ENCODE data around the gene KRT81. TPM values are rescaled to one million over a fixed set of nuclear protein-coding genes. Genes with fewer than 3 reads are reported as not detected.

The KRT81 gene
- total and polyA plus RNA-seq, 4 donors, result 0.45 to 2.9 TPM; not detected in 2

DNA sequence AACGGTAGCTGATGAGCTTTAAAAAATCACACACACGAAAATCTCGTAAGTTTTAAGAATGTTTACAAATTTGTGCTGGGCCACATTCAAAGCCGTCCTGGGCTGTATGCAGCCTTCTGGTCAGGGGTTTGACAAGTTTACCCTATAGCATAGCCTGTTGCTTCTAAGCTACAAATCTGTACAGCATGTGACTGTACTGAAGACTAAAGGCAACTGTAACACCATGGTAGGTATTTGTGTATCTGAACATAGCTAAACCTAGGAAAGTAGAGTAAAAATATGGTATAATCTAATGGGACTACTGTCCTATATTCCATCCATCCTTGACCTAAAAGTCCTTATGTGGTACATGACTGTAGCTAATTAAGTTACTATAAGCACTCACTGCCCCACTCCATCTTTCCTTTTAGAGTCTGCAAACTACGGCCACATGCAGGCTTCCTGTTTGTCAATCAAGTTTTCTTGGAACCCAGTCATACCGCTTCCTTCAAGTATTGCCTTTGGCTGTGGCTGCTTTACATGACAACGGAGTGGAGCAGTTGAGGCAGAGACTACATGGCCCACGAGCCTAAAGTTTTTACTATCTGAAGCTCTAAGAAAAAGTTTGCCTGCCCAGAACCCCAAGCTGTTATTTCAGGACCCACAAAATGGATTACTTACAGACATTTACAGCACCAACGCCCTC is 39.8 kb downstream of the KRT81 start:
- Histone ChIP-seq H3K36me3 (ENCODE audit: control insufficient read depth in 1 of 2, insufficient read depth in 2 of 2, low read length in 1 of 2) (no peaks in the 10 kb centered on the region), H3K9me3 (ENCODE audit: control insufficient read depth, low read length) (no peaks in the 10 kb centered on the region), H3K4me3 (ENCODE audit: low read length in 2 of 2) (no peak overlapping the region), H3K27ac (ENCODE audit: low read depth in 1 of 2, low read length in 2 of 2) (no peak overlapping the region), H3K4me1 (ENCODE audit: control insufficient read depth in 1 of 2, insufficient read depth in 2 of 2, low read length in 2 of 2) (no peaks in the 10 kb centered on the region), H3K27me3 (ENCODE audit: control insufficient read depth in 1 of 2, insufficient read depth in 2 of 2, low read length in 1 of 2) (no peaks in the 10 kb centered on the region)
- DNase-seq, result peak in 1 of 2 donors; percentile 1
- ATAC-seq (ENCODE audit: low FRiP score), result no peak
- WGBS, 2 donors, result 60 to 70% methylated on average over 9 of the region's 9 CpGs
- intact Hi-C loops (cut with DNase I), result no loop called here

- Histone ChIP-seq H3K4me1 (ENCODE audit: control insufficient read depth in 1 of 2, insufficient read depth in 2 of 2, low read length in 2 of 2) (no peaks in the 10 kb centered on the region), H3K27me3 (ENCODE audit: control insufficient read depth in 1 of 2, insufficient read depth in 2 of 2, low read length in 1 of 2) (no peaks in the 10 kb centered on the region), H3K9me3 (ENCODE audit: control insufficient read depth, low read length) (no peaks in the 10 kb centered on the region), H3K36me3 (ENCODE audit: control insufficient read depth in 1 of 2, insufficient read depth in 2 of 2, low read length in 1 of 2) (no peaks in the 10 kb centered on the region), H3K4me3 (ENCODE audit: low read length in 2 of 2) (no peak overlapping the region), H3K27ac (ENCODE audit: low read depth in 1 of 2, low read length in 2 of 2) (no peak overlapping the region)
- WGBS, 2 donors, result 83 to 85% methylated on average over 37 to 52 of the region's 52 CpGs
- ATAC-seq (ENCODE audit: low FRiP score), result no peak
- intact Hi-C loops (cut with DNase I), result no loop called here
- DNase-seq, result peak in 1 of 2 donors; percentile 68
Observed at GRCh38 chr12:52250048-52250990, 41.0 kb downstream of the KRT81 start.

DNA sequence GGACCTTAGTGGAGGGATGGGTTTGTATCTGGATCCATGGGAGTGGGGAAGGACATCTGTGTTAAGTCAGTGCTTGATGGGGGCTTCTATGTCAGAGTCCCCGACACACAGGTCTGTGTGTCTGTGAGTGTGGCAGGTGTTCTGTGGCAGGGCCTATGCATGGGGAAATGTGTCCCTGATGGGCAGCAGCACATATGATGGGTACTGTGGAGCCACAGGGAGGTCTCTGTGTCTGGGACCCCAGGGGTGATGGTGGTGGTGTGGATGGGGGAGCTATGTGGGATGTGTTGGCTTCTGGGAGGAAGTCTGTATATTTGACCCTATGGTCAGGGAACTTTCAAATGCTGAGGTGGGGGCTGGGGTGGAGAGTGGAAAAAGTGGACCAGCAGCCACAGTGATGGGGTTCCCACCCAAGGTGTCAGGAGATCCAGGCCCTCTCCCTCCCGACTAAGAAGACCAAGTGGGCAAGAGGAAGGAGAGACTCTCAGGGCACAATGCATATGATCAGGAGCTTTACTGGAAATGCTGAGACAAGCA is 41.8 kb downstream of the KRT81 start:
- H3K36me3 ChIP-seq (ENCODE audit: control insufficient read depth in 1 of 2, insufficient read depth in 2 of 2, low read length in 1 of 2), result no peaks in the 10 kb centered on the region
- no peak overlapping the region for H3K4me3 ChIP-seq (ENCODE audit: low read length in 2 of 2)
- no peaks in the 10 kb centered on the region for H3K4me1 ChIP-seq (ENCODE audit: control insufficient read depth in 1 of 2, insufficient read depth in 2 of 2, low read length in 2 of 2)
- peak overlapping the region in 1 of 2 donors; percentile 65 for H3K27ac ChIP-seq (ENCODE audit: low read depth in 1 of 2, low read length in 2 of 2)
- H3K9me3 ChIP-seq (ENCODE audit: control insufficient read depth, low read length), result no peaks in the 10 kb centered on the region
- DNase-seq (no peak), ATAC-seq (ENCODE audit: low FRiP score) (no peak)
- WGBS, 2 donors, result 82 to 83% methylated on average over 2 of the region's 2 CpGs
- H3K27me3 ChIP-seq (ENCODE audit: control insufficient read depth in 1 of 2, insufficient read depth in 2 of 2, low read length in 1 of 2), result no peaks in the 10 kb centered on the region
- intact Hi-C loops (cut with DNase I), result no loop called here

- WGBS, 2 donors, result 59 to 62% methylated on average over 18 of the region's 18 CpGs
- Histone ChIP-seq H3K36me3 (ENCODE audit: control insufficient read depth in 1 of 2, insufficient read depth in 2 of 2, low read length in 1 of 2) (no peaks in the 10 kb centered on the region), H3K27ac (ENCODE audit: low read depth in 1 of 2, low read length in 2 of 2) (peak overlapping the region; percentile 16 to 73), H3K9me3 (ENCODE audit: control insufficient read depth, low read length) (no peaks in the 10 kb centered on the region), H3K27me3 (ENCODE audit: control insufficient read depth in 1 of 2, insufficient read depth in 2 of 2, low read length in 1 of 2) (no peaks in the 10 kb centered on the region), H3K4me3 (ENCODE audit: low read length in 2 of 2) (no peak overlapping the region), H3K4me1 (ENCODE audit: control insufficient read depth in 1 of 2, insufficient read depth in 2 of 2, low read length in 2 of 2) (no peaks in the 10 kb centered on the region)
- ATAC-seq (ENCODE audit: low FRiP score) (peak; percentile 51), DNase-seq (peak; percentile 91 to 92)
- intact Hi-C loops (cut with DNase I), result no loop called here
Observed at GRCh38 chr12:52248541-52249461, 42.5 kb downstream of the KRT81 start.

- H3K4me3 ChIP-seq (ENCODE audit: low read length in 2 of 2), result no peak overlapping the region
- ATAC-seq (ENCODE audit: low FRiP score) (no peak), DNase-seq (no peak)
- no peaks in the 10 kb centered on the region for H3K27me3 ChIP-seq (ENCODE audit: control insufficient read depth in 1 of 2, insufficient read depth in 2 of 2, low read length in 1 of 2)
- intact Hi-C loops (cut with DNase I), result no loop called here
- 74 to 80% methylated on average over 10 of the region's 10 CpGs for WGBS, 2 donors
- H3K36me3 ChIP-seq (ENCODE audit: control insufficient read depth in 1 of 2, insufficient read depth in 2 of 2, low read length in 1 of 2), result no peaks in the 10 kb centered on the region
- H3K4me1 ChIP-seq (ENCODE audit: control insufficient read depth in 1 of 2, insufficient read depth in 2 of 2, low read length in 2 of 2), result no peaks in the 10 kb centered on the region
- H3K27ac ChIP-seq (ENCODE audit: low read depth in 1 of 2, low read length in 2 of 2), result peak overlapping the region; percentile 16 to 73
- H3K9me3 ChIP-seq (ENCODE audit: control insufficient read depth, low read length), result no peaks in the 10 kb centered on the region
Observed at GRCh38 chr12:52247622-52248540, 43.5 kb downstream of the KRT81 start.

DNA sequence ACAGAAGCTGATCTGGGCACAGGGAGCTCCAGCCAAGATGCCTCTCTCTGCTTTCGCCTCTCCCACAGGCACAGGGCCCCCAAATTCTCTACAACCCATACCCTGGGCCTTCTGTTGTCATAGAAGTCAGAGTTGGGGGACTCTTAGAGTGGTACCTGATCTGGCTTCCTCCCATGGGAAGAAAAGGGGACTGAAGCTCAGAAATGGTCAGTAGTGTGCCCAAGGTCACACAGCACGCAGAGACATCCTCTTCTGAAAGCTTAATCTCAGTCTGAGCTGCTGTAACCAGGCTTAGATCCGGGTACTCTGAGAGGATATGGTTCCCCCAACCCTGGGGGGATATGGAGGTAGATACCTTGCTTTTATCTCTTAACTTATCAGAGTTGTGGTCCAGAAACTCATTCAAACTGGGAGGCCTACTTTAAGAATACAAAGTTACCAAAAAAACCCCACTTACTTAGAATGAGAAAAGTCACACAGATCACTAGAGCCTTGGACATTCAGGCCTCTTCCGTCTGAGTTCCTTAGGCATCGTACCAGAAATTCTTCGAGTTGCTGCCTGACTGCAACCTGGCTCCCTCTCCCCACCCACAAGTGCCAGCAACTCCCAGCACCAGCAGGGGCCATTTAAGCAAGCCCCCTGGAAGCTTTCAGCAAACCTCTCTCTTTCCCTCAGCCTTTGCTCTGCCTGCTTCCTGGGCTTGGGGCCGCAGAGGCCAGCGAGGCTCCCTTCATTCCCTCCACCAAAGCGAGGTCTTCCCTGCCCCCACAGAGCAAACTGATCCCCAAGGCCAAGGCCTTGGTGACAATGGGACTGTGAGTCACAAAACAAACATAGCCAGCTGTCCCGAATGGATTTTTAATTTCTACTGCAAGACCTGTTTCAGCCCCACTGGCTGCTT is 44.4 kb downstream of the KRT81 start:
- Histone ChIP-seq H3K27me3 (ENCODE audit: control insufficient read depth in 1 of 2, insufficient read depth in 2 of 2, low read length in 1 of 2) (no peaks in the 10 kb centered on the region), H3K9me3 (ENCODE audit: control insufficient read depth, low read length) (no peaks in the 10 kb centered on the region), H3K4me1 (ENCODE audit: control insufficient read depth in 1 of 2, insufficient read depth in 2 of 2, low read length in 2 of 2) (no peaks in the 10 kb centered on the region), H3K36me3 (ENCODE audit: control insufficient read depth in 1 of 2, insufficient read depth in 2 of 2, low read length in 1 of 2) (no peaks in the 10 kb centered on the region), H3K27ac (ENCODE audit: low read depth in 1 of 2, low read length in 2 of 2) (peak overlapping the region; percentile 45 to 83), H3K4me3 (ENCODE audit: low read length in 2 of 2) (no peak overlapping the region)
- WGBS, 2 donors, result 42 to 44% methylated on average over 10 of the region's 10 CpGs
- intact Hi-C loops (cut with DNase I), result no loop called here
- ATAC-seq (ENCODE audit: low FRiP score), result no peak
- DNase-seq, result no peak

DNA sequence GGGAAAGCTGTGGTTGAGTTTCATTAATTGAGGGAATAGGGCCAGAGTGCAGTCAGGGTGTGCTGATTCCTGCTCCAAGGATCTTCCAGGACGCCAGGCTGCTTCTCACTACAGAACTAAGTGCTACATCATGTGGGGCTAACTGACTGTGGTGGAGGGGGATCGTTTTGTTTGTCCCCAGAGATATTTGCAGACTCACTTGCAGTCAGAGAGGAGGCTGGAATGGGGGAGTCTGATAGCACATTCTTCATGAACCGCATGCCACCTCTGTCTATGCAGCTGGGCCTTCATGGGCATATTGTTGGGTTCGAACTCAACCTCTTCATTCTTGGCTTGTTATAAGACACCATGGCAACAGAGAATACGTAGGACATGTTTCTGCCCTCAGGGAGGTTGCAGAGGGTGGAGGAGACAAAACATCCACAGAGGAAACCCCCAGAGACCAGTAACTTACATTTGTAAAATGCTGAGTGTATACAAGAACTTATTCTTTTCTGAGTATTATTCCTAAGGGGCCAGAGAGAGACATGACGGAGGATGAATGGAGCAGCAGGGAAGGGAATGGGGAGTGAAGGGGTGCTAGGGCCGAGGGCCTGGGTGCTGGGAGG is 45.3 kb downstream of the KRT81 start:
- ATAC-seq (ENCODE audit: low FRiP score) (no peak), DNase-seq (no peak)
- no peaks in the 10 kb centered on the region for H3K4me1 ChIP-seq (ENCODE audit: control insufficient read depth in 1 of 2, insufficient read depth in 2 of 2, low read length in 2 of 2)
- no peaks in the 10 kb centered on the region for H3K9me3 ChIP-seq (ENCODE audit: control insufficient read depth, low read length)
- H3K4me3 ChIP-seq (ENCODE audit: low read length in 2 of 2), result no peak overlapping the region
- intact Hi-C loops (cut with DNase I), result loop anchor here in 1 of 2 donors (2.0 kb wide), 1 partner anchor 35 kb away; no protein-coding TSS in a partner anchor
- H3K27ac ChIP-seq (ENCODE audit: low read depth in 1 of 2, low read length in 2 of 2), result peak overlapping the region in 1 of 2 donors; percentile 83
- H3K36me3 ChIP-seq (ENCODE audit: control insufficient read depth in 1 of 2, insufficient read depth in 2 of 2, low read length in 1 of 2), result no peaks in the 10 kb centered on the region
- WGBS, 2 donors, result 76 to 90% methylated on average over 7 of the region's 7 CpGs
- H3K27me3 ChIP-seq (ENCODE audit: control insufficient read depth in 1 of 2, insufficient read depth in 2 of 2, low read length in 1 of 2), result no peaks in the 10 kb centered on the region

All from aorta (tissue), 5 donors.